ENCODE results near the gene ZNG1B.
"Not testable (repeated sequence)": the region's sequence is repeated elsewhere in the genome, so short reads cannot be mapped to it uniquely, and the experiment has no call there.

Gene ZNG1B

DNA sequence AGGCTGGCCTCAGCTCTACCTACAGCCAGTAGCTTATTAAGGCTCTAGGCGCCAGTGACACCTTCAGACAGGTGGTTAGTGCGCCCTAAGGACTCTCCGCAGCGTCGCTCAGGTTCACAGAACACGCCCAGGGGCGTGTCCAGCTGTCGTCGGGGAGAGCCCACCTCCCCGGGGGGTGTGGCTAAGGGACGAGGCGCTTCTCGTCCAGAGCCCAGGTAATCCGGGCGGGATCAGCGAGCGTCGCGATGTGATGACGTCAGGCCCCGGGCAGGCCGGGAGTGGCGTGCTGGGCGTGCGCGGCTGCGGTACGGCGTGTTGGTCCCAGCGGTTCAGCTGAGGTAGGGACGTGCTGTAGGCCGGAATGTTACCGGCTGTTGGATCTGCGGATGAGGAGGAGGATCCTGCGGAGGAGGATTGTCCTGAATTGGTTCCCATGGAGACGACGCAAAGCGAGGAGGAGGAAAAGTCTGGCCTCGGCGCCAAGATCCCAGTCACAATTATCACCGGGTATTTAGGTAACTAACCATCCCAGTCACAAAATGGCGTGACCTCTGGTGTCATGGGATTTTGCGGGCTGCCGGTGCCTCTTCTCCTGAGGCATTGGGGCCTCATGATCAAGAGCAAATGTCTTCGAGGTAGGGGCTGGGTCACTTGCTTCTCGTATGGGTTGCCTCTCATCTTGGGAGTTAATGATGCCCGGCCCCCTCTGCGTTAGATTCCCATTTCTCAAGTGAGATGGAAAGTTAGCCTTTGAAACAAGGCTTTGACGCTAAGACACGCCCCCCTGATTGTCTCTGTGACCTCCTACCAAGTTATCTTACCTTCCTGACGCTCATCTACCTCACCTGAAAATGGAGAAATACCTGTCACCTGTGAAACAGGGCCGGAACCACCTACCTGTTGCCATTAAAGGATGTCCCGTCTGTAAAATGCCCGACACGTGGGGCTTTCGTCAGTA is at the start of gene ZNG1B:
ZNG1B (plus strand) TSS at position 184 of the 958 bp plus-strand sequence; CDS start at position 362, 178 bp downstream.
- DNase-seq, result not testable (repeated sequence)

DNA sequence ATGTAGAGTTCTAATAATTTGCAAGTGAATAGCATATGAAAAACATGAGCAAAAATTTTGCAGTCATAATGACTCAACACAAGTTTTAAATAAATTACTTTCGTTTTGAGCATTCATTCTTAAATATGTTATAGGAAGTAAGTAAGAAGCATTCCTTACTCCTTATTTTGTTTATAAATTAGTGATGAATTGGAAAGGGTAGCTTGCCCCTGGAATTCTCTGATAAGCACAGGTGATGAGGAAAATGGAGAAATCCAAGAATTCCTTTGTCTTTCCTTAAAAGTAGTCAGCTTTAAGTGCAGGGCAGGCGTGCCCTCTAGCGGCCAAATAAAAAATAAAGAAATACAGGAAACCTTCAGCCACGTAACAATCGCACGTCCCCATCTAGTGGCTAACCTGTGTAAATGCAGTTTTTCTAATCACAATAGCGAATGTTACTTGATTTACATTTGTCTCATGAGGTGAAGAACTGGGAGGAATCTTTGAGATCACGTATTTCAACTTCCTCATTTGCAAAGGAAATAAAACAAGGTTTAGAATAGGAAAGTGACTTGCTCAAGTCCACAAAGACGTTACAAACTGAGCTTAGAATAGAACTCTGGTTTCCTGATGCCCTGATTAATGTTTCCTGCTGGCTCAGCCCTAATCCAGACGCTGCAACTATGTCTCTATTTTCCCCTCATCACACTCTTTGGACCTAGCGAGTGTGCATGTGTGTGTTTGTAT is 47.2 kb upstream of the ZNG1B start:
- no peak for DNase-seq

DNA sequence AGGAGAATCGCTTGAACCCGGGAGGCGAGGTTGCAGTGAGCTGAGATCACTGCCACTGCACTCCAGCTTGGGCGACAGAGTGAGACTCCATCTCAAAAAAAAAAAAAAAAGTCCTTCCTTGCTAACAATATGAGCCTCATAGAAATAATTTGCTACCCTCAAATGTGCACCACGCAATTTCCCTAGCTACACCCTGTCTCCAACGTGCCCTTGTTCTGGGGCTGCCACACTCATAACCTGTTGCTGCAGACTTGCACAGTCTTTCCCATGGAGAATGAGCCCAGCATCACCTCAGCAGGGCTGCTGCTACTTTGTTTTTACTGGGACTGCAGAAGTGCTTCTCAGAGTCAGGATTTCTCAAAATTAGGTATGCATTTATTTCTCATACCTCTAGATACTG is 46.4 kb upstream of the ZNG1B start:
- no peak for DNase-seq

DNA sequence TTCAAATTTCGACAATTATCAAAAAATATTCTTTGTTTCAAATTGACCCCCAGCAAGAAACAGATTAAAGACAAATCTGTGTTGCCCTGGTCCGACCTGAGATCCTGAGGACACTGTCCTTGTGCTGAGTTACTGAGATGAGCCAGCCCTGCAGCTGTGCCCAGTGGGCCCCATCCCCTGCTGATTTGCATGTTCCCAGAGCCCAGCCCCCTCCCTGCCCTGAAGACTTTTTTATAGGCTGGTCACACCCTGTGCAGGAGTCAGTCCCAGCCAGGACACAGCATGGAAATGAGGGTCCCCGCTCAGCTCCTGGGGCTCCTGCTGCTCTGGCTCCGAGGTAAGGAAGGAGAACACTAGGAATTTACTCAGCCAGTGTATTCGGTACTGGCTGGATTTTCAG is 31.4 kb upstream of the ZNG1B start:
- DNase-seq, result no peak

DNA sequence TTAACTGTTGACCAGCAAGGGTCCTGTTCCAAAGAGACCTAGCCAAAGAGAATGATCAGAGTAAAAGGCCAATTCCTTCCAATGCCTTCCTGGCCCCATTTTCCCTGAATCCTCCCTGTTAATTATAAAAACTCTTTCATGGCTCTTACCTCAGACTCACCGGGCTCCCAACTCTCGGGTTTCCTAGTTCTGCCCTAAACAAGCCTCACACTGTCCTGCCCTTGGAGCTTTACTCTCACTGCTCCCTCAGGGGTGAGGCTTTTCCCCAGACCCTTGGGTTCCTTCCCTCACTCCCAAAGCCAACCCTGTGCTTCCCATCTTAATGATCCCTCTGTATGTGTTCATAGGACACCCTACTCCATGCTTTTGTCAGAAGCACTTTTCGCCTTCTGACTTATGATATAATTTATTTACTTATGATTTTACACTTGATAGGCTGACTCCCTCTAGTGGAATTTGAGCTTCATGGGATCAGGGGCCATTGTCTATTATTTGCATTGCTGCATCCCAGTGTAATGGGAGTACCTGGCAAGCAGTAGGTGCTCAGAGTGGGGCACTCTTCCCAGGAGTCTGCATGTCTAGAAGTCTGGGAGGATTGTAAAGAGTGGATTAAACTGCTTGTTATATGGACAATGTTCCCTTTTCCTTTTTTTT is 29.9 kb upstream of the ZNG1B start:
- DNase-seq, result no peak

DNA sequence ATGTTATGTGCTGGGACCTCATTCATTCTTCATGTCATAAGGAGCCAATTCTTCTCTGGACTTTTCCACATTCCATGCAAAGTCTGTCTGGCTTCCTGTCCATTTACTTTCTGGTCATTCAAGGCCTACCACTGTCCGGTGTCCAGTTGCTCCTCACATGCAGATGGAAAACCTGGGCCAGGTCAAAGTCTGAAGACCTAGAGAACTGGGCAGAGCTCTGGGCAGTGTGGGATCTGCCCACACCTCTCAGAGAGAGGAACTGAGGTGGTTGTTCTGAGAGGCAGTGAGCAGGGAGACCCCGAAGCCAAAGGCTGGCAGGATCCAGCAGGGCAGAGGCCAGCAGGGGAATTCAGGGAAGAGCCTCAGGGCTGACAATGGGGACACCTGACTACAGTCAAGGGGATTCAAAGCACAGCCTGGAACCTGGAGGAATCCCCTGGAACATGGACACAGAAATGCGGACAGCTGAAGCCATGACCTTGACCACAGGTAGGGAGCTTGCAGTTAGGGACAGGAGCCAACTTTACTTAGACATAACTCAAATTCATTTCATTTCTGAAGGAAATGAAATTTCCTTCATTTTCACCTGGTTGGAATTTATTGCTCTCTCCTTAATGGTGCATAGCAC is 25.7 kb upstream of the ZNG1B start:
- not testable (repeated sequence) for DNase-seq

DNA sequence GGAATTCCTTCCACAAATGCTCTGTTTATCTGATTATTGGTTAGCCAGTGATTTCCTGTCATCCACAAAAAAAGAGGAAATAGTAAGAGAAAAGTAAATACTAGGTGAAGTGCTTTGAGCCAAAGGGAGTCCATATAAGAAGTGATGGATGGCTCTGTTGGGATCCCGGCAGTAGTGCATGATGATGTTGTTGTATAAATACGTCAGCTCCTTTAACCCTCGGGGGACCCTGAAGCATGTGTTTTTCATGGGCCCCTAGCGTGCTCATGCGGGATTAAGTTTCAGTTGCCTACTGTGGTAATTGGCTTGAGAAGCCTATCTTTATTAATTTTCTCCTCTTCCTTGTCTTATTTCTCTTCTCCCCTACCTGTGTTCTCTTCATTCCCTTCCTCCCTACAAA is 24.7 kb upstream of the ZNG1B start:
- DNase-seq, result not testable (repeated sequence)

DNA sequence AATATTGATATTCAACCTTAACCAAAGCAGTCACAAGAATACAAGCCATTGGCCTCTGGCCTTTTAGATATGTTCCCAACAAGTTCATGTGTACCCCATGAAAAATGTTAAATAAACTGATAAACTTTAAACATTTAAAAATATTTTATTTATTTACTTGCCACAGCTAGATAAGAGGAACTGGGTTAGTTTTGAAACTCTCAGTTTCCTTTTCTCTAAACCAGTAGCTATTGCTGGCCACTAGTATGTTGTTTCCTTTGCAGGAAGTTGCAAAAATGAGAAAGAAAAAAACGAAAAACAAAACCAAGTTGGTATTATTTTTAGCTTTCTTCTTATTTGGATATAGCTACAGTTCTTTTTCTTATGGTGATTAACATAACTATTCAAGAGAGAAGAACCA is 5.7 kb upstream of the ZNG1B start:
- not testable (repeated sequence) for DNase-seq

DNA sequence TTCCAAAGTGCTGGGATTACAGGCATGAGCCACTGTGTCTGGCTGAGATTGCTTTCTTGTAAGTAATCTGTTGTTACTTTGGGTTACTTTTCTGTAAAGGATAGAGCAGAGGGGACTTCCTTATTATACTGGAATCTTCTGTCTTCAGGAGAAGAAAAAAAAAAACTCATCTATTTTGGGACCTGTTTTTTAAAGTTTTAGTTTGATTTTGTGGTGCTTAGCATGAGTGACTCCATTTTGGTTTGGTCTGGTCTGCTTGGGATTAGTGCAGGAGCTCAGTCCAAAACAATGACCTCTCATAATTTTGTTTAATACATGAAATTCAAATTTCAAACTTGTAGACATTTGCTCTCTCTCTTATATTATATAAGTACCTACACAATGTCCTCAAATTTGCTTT is 4.0 kb upstream of the ZNG1B start:
- DNase-seq, result not testable (repeated sequence)

DNA sequence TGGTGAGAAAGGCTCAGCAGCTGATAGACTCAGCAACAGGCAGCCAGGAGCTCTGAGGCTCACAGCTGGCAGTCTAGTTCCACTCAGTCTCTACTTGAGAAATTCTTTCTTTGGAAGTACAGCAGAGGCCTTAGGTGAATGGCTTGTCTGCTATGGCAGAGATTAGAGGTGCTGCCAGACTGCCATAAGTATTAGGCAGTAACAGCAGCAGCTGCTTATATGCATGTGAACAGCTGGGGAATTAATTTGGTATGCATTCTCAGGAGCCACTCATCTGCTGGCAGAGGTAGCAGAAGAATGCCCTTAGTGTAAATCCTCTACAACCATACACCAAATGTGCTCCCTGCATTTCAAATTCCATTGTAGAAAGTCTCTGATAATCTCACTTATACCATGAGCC is 28.3 kb downstream of the ZNG1B start:
- DNase-seq, result not testable (repeated sequence)

DNA sequence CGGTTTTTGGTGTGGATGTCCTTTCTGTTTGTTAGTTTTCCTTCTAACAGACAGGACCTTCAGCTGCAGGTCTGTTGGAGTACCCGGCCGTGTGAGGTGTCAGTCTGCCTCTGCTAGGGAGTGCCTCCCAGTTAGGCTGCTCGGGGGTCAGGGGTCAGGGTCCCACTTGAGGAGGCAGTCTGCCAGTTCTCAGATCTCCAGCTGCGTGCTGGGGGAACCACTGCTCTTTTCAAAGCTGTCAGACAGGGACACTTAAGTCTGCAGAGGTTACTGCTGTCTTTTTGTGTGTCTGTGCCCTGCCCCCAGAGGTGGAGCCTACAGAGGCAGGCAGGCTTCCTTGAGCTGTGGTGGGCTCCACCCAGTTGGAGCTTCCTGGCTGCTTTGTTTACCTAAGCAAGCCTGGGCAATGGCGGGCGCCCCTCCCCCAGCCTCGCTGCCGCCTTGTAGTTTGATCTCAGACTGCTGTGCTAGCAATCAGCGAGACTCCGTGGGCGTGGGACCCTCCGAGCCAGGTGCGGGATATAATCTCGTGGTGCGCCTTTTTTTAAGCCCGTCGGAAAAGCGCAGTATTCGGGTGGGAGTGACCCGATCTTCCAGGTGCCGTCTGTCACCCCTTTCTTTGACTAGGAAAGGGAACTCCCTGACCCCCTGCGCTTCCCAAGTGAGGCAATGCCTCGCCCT is 39.3 kb downstream of the ZNG1B start:
- DNase-seq, result not testable (repeated sequence)

DNA sequence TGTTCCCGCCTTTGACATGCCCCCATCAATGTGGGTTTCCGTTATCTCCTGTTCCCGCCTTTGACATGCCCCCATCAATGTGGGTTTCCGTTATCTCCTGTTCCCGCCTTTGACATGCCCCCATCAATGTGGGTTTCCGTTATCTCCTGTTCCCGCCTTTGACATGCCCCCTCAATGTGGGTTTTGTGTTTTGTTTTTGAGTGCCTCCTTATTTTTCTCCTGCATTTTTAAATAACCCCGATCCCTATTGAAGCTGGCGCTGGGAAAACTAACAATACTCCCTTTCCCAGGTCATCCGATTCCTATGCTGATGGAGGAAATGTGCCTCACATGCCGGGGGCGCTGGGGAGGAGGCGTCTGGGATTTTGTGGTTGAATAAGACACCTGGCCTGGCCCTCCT is 59.0 kb downstream of the ZNG1B start:
- DNase-seq, result not testable (repeated sequence)

DNA sequence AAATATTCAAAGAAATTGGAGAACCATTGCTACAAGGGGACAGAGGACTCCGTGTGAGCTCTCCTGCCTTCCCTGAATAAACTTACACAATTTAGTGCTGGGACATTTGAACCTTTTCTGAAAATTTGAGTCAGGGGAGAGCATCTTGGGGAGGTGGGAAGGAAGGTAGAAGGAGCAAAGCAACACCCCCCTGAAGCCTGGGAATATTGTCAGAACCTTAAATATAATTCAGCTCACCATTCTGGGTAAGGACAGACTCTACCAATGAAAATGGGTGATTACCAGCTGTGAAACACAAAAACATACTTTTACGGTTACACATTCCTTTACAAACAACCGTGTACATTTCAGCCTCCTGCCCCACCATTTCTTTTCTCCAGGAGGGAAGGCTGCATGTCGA is 60.9 kb downstream of the ZNG1B start, which contains the start of gene FOXD4L1:
FOXD4L1 (plus strand) TSS at position 301 of the 400 bp plus-strand sequence. CDS start 592 bp downstream, outside the sequence.
- DNase-seq, result not testable (repeated sequence)

DNA sequence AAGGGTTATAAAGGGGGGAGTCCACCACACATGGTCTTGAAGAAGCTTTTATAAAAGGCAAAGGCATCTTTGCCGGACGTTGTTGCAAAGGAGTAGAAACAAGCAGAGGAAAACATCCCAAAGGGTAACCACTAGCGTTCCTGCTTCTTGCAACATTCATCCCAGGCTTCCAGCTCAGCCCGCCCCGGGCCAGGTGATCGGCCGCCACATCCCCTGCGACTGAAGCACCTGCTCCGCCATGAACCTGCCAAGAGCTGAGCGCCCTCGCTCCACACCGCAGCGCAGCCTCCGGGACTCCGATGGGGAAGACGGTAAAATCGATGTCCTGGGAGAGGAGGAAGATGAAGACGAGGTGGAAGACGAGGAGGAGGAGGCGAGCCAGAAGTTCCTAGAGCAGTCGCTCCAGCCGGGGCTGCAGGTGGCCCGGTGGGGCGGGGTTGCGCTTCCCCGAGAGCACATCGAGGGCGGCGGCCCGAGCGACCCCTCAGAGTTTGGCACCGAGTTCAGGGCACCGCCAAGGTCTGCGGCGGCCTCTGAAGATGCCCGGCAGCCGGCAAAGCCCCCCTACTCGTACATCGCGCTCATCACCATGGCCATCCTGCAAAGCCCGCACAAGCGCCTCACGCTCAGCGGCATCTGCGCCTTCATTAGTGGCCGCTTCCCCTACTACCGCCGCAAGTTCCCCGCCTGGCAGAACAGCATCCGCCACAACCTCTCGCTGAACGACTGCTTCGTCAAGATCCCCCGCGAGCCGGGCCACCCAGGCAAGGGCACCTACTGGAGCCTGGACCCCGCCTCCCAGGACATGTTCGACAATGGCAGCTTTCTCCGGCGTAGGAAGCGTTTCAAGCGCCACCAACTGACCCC is 61.8 kb downstream of the ZNG1B start:
- not testable (repeated sequence) for DNase-seq

DNA sequence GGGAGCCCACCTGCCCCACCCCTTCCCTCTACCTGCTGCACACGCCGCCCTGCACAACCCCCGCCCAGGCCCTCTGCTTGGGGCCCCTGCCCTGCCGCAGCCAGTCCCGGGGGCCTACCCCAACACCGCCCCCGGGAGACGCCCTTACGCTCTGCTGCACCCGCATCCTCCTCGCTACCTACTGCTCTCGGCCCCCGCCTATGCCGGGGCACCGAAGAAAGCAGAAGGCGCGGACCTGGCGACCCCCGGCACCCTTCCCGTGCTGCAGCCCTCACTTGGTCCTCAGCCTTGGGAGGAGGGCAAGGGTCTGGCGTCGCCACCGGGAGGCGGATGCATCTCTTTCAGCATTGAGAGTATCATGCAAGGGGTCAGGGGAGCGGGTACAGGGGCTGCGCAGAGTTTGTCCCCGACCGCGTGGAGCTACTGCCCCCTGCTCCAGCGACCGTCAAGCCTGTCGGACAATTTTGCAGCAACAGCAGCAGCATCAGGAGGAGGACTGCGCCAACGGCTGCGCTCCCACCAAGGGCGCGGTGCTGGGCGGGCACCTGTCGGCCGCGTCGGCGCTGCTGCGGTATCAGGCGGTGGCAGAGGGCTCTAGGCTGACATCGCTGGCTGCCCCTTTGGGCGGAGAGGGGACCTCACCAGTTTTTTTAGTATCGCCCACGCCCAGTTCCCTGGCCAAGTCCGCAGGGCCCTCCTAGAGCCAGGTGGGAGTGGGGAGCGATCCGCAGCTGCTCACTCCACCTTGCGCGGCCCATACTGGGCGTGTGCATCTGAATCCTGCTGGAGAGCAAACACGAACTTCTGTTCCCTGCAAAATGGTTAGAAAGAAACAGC is 62.6 kb downstream of the ZNG1B start:
- DNase-seq, result not testable (repeated sequence)

DNA sequence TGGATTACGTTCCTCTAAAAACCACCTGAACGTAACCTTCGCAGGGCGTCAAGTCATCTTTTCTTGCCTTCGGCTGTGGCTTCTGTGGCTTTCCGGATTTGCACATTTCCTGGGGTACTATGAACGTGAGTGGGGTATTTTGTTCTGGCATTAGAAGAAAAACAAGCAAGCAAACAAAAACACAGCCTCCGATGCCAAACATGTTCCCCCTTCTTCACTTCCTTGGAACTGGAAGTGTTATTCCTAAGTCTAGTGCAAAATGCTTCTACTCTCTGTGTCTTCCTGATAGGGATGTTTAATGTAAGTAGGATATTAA is 63.2 kb downstream of the ZNG1B start:
- not testable (repeated sequence) for DNase-seq

DNA sequence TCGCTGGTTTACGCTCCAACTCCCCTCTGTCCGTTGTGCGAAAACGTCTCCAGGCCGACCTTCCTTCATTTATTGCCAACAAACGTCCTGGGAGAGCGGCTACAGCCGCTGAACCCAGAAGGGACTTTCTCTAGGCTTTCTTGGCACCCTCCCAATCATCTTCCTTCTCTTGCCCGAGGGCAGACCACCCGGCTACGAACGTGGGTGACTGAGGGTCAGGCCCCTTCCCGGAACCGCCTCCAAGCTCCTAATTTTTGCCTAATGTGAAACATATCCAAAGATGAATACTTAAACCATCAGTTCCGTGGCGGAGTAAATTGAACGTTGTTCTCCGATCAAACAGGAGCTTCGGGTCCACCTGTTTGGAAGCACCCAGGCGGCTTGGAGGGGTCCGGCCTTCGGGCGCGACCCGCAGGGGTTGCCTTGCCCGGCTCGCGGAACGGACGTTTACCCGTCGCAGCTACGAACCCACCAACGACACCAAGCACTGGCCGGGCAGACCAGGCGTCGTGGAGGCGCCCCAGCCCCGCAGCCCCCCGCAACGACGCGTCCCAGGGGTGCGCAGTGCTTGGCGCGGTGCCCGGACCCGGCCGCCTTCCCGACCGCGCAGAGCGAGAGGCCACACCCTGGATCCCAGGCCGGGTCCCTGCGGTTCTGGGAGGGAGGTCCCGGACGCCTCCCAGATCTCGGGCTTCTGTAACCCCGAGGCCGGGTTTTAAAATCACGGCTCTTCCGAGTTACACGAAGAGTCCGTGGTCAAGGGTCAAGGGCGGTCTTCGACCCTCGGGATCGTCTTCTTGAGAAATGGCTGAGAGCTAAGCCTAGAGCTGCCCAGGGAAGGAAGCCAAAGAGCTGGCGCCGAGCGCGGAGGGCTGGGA is 65.0 kb downstream of the ZNG1B start:
- DNase-seq, result not testable (repeated sequence)

DNA sequence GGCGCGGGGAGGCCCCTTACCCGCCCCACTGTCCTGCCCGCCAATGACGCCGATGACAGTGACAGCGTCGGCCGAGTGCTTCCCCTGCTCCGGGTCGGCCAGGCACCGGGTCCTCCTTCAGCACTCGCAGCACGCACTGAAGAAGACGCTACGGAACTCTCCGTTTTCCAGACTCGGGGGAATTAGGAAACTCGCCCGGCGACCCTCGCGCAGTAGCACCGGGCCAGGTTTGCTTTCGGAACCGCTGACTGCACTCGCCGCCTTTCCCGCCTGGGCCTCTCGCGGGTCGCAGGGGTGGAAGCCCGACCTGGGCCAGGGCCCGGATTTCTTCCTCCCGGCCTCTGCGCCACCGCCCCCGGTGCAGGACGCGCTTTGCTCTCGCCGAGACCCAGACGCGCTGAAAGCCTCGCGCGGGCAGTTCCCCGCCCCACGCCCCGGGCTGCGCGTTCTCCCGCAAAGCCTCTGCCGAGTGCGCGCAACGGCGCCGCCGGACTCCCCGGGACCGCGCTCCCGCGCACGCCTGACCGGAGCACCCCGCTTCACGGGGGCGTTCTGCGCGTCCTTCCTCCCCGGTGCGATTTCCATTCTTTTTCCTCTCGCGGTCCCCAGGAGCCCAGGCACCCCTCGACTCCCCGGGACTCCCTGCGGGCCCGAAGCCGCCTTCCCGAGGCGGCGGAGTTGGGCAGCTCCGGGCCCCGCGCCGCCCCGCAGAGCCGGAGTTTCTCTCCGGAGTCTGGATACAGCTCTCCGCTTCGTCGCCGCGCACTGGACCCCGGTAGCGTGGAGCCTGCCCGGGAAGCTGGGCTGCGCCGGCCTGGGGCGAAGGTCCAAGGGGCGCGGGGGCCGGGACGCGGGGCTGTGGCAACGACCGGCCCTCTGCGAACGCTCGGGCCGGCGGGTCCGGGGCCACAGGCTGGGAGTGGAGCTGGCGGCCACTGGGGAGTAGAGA is 65.9 kb downstream of the ZNG1B start:
- not testable (repeated sequence) for DNase-seq

Measured in NCI-H345 (cell line).